ENCODE data around the gene MAST4. TPM values are rescaled to one million over a fixed set of nuclear protein-coding genes. Genes with fewer than 3 reads are reported as not detected.

Gene MAST4
- total RNA-seq, 4 donors from 2014 or later = 55.3 to 148 (median 110) TPM

DNA sequence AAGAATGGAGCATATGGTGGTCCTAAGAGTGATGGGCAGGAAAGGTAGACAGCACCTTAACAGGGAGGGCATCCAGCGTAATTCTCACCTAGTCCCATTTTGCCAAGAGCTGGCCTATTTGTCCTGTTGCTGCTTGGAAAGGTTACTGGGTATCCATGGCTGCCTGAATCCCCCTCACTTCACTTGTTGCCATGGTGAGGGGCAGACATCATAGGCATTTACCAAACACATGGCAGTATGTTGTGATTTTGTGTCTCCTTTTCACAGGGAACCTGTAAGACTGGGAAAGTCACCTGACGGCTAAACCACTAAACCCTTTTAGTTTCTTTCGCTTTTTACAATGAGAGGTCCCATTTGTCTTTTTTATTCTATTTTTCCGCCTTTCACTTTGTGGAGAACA lies 373.3 kb downstream of the MAST4 start:
- 97 to 99% methylated on average over 4 of the region's 4 CpGs for WGBS, 2 donors
- intact Hi-C loops (cut with DNase I) = no loop called here

DNA sequence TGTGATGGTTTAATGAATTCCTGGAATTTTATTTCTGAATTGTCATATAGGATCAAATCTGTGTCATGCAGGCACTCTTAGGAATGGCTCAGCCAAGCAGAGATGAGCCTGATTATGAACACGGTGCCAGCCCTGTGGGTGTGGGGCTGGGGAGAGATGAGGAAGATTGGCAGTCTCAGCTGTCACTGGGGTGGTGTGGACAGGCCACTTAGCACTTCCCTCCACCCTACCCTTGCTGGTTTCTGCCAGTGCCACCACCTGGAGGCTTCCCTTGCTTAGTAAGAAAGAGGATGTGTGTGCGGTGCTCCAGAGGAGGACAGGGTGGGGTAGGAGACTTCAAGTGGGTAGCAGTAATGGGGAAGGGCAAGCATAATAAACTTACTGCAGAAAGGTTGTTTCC lies 373.8 kb downstream of the MAST4 start:
- no peak overlapping the region for H3K27ac ChIP-seq
- intact Hi-C loops (cut with DNase I) = no loop called here
- no peaks in the 10 kb centered on the region for H3K4me1 ChIP-seq
- no peak overlapping the region for H3K4me3 ChIP-seq
- DNase-seq = no peak
- H3K36me3 ChIP-seq = no peaks in the 10 kb centered on the region
- TF ChIP-seq CTCF (IDR thresholded peaks at IDR 0.05) (no peak), POLR2A (IDR thresholded peaks at IDR 0.05) (no peak)
- 58 to 60% methylated on average over 2 of the region's 2 CpGs for WGBS, 2 donors
- no peaks in the 10 kb centered on the region for H3K9me3 ChIP-seq
- H3K27me3 ChIP-seq = no peaks in the 10 kb centered on the region

More for the DNA sequence above, 373.3 kb downstream of the MAST4 start:
- Histone ChIP-seq H3K9me3 (no peaks in the 10 kb centered on the region), H3K4me1 (no peaks in the 10 kb centered on the region), H3K27me3 (no peaks in the 10 kb centered on the region), H3K36me3 (no peaks in the 10 kb centered on the region), H3K4me3 (no peak overlapping the region), H3K27ac (no peak overlapping the region)
- no peak for DNase-seq
- no peak for TF ChIP-seq CTCF (IDR thresholded peaks at IDR 0.05)
- no peak for TF ChIP-seq POLR2A (IDR thresholded peaks at IDR 0.05)

- no peaks in the 10 kb centered on the region for H3K27me3 ChIP-seq
- intact Hi-C loops (cut with DNase I) = no loop called here
- no peak overlapping the region for H3K4me3 ChIP-seq
- H3K36me3 ChIP-seq = no peaks in the 10 kb centered on the region
- H3K27ac ChIP-seq = no peak overlapping the region
- no peaks in the 10 kb centered on the region for H3K9me3 ChIP-seq
- H3K4me1 ChIP-seq = no peaks in the 10 kb centered on the region
- DNase-seq = no peak
- 68 to 74% methylated on average over 2 of the region's 2 CpGs for WGBS, 2 donors
- TF ChIP-seq CTCF (IDR thresholded peaks at IDR 0.05) (no peak), POLR2A (IDR thresholded peaks at IDR 0.05) (no peak)
These were observed 375.8 kb downstream of the MAST4 start for GRCh38 chr5:66972004-66972403.

DNA sequence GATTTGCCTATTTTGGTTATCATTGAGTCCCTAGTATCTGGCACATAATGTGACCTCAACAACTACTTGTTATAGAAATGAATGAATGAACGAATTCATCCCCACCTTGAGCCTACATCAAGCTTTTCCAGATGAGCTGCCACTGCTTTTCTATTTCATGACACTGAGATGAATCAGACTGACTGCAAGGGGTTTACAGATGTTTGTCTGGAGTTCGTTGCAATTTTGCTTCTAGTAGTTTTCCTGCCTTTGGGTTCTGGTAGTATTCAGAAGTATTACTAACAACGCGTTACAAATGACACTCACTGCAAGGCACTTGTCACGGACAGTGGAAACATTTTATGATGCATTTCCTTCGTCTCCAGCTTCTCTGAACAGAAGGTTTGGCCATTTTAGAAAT lies 378.1 kb downstream of the MAST4 start:
- TF ChIP-seq CTCF (IDR thresholded peaks at IDR 0.05) = no peak
- no peak for TF ChIP-seq POLR2A (IDR thresholded peaks at IDR 0.05)
- Histone ChIP-seq H3K36me3 (no peaks in the 10 kb centered on the region), H3K27ac (no peak overlapping the region), H3K4me3 (no peak overlapping the region), H3K4me1 (no peaks in the 10 kb centered on the region), H3K27me3 (no peaks in the 10 kb centered on the region), H3K9me3 (no peaks in the 10 kb centered on the region)
- no peak for DNase-seq
- WGBS, 2 donors = 78 to 80% methylated on average over 6 of the region's 6 CpGs
- intact Hi-C loops (cut with DNase I) = no loop called here

GRCh38 chr5:66976108-66976507 lies 379.9 kb downstream of the MAST4 start:
- Histone ChIP-seq H3K36me3 (no peaks in the 10 kb centered on the region), H3K4me3 (no peak overlapping the region), H3K4me1 (peaks cover 0 to under 1% (median 0%) of the 10 kb centered on the region in 3 donors), H3K27ac (no peak overlapping the region), H3K27me3 (no peaks in the 10 kb centered on the region), H3K9me3 (no peaks in the 10 kb centered on the region)
- no peak for TF ChIP-seq POLR2A (IDR thresholded peaks at IDR 0.05)
- whole genome bisulfite sequencing, 2 donors = 96 to 97% methylated on average over 4 of the region's 4 CpGs
- DNase-seq = no peak
- intact Hi-C loops (cut with DNase I) = no loop called here

- no peak overlapping the region for H3K4me3 ChIP-seq
- no peak overlapping the region for H3K27ac ChIP-seq
- no peak for TF ChIP-seq CTCF (IDR thresholded peaks at IDR 0.05)
- TF ChIP-seq POLR2A (IDR thresholded peaks at IDR 0.05) = no peak
- H3K9me3 ChIP-seq = no peaks in the 10 kb centered on the region
- H3K27me3 ChIP-seq = no peaks in the 10 kb centered on the region
- DNase-seq = no peak
- no peaks in the 10 kb centered on the region for H3K36me3 ChIP-seq
- WGBS, 2 donors = 68 to 90% methylated on average over 3 of the region's 3 CpGs
- H3K4me1 ChIP-seq = peaks cover 0 to 18% (median 3%) of the 10 kb centered on the region in 3 donors
- intact Hi-C loops (cut with DNase I) = no loop called here
These were observed 383.5 kb downstream of the MAST4 start for GRCh38 chr5:66979738-66980137.

Data from esophagus squamous epithelium (tissue), 5 donors.